H1 (cell line): ENCODE data around the gene RCE1. TPM values are rescaled to one million over a fixed set of nuclear protein-coding genes. Genes with fewer than 3 reads are reported as not detected.
A peak's percentile ranks its signal among the peaks of the same experiment; 100 is the strongest.

Source experiments
- CTCF ChIA-PET: fragments of 300-600 bp; sonication (Branson Sonifier 250); formaldehyde crosslinking; loops from one replicate; lab custom pipeline; 2021; ENCODE audit not compliant: partially characterized antibody; lab: Charles Lee
- POLR2A ChIA-PET: fragments of 300-600 bp; sonication (Branson Sonifier 250); formaldehyde crosslinking; loops from one replicate; lab custom pipeline; 2021; ENCODE audit warnings: inconsistent platforms; ENCODE audit not compliant: partially characterized antibody; lab: Charles Lee
- DNase-seq, 2 experiments: peaks; one replicate each; pipeline versions ENCODE4 v3.0.0 to v3.0.0-alpha.2; 2010 to 2022; ENCODE audit warnings: low spot score in 2 of 2, low read depth in 1 of 2, mixed read lengths in 1 of 2
- FAIRE-seq: peaks from 2 replicates; lab custom pipeline; 2011; peaks lifted over from hg19 to GRCh38; lab: Jason Lieb, UNC
- H2AFZ ChIP-seq: 2 replicates; pipeline ENCODE4 v1.8.1; 2012; ENCODE audit warnings: low read length, inconsistent platforms
- H2AK5ac ChIP-seq: 2 replicates; pipeline ENCODE4 v1.6.1; 2013; ENCODE audit warnings: low read depth, low read length
- H2BK120ac ChIP-seq: replicated peaks from 2 replicates; pipeline ENCODE3; 2013; ENCODE audit warnings: low read depth, low read length, inconsistent platforms
- H2BK12ac ChIP-seq: 2 replicates; pipeline ENCODE4 v1.6.1; 2013; ENCODE audit warnings: low read depth, low read length
- H2BK15ac ChIP-seq: 2 replicates; pipeline ENCODE4 v1.6.1; 2013; ENCODE audit warnings: low read length
- H2BK20ac ChIP-seq: 2 replicates; pipeline ENCODE4 v1.6.1; 2013; ENCODE audit warnings: low read length
- H2BK5ac ChIP-seq: 2 replicates; pipeline ENCODE4 v1.6.1; 2013; ENCODE audit warnings: low read depth, low read length
- H3K14ac ChIP-seq: 2 replicates; pipeline ENCODE4 v1.6.1; 2013; ENCODE audit warnings: inconsistent platforms; ENCODE audit not compliant: insufficient read length
- H3K18ac ChIP-seq: 2 replicates; pipeline ENCODE4 v1.6.1; 2013; ENCODE audit warnings: low read length; ENCODE audit errors: extremely low read depth
- H3K23ac ChIP-seq: 2 replicates; pipeline ENCODE4 v1.6.1; 2013; ENCODE audit warnings: inconsistent platforms; ENCODE audit not compliant: insufficient read length
- H3K23me2 ChIP-seq: 2 replicates; pipeline ENCODE4 v1.6.1; 2013; ENCODE audit warnings: low read depth, low read length
- H3K27ac ChIP-seq: 2 replicates; pipeline ENCODE4 v1.6.1; 2011; ENCODE audit warnings: low read depth, low read length, inconsistent platforms
- H3K27me3 ChIP-seq, 4 experiments: replicated peaks in 1 of 4; 1 replicate in 1 of 4; 2 replicates in 3 of 4; pipeline versions ENCODE4 v1.6.1 to v1.8.1; 2011 to 2013; ENCODE audit warnings: low read length in 3 of 4, mild to moderate bottlenecking in 3 of 4, inconsistent platforms in 2 of 4, mixed read lengths in 2 of 4, moderate library complexity in 1 of 4; ENCODE audit not compliant: control insufficient read depth in 3 of 4, insufficient read depth in 3 of 4; ENCODE audit errors: extremely low read depth in 1 of 4
- H3K36me3 ChIP-seq, 4 experiments: 2 replicates each; pipeline versions ENCODE4 v1.6.1 to v1.8.1; 2011 to 2013; ENCODE audit warnings: mild to moderate bottlenecking in 4 of 4, low read length in 3 of 4, moderate library complexity in 2 of 4, control low read depth in 1 of 4, inconsistent platforms in 1 of 4; ENCODE audit not compliant: insufficient read depth in 4 of 4, control insufficient read depth in 2 of 4
- H3K4ac ChIP-seq: replicated peaks from 2 replicates; pipeline ENCODE3; 2013; ENCODE audit warnings: low read length, low read depth, mixed read lengths, inconsistent platforms; ENCODE audit not compliant: insufficient read length
- H3K4me1 ChIP-seq, 4 experiments: replicated peaks in 1 of 4; 1 replicate in 1 of 4; 2 replicates in 3 of 4; pipeline versions ENCODE4 v1.6.1 to v1.8.1; 2011 to 2013; ENCODE audit warnings: low read length in 3 of 4, inconsistent platforms in 2 of 4, mixed read lengths in 1 of 4; ENCODE audit not compliant: insufficient read depth in 4 of 4, control insufficient read depth in 3 of 4
- H3K4me2 ChIP-seq, 2 experiments: 2 replicates each; pipeline versions ENCODE4 v1.6.1 to v1.8.1; 2011 to 2013; ENCODE audit warnings: low read depth in 2 of 2, low read length in 2 of 2, control low read depth in 1 of 2, inconsistent platforms in 1 of 2, mild to moderate bottlenecking in 1 of 2; ENCODE audit not compliant: insufficient read depth in 1 of 2
- H3K4me3 ChIP-seq, 4 experiments: fragments of 200-600, 300-600 bp in 1 of 4; sonication (generic), shearing (Covaris generic), sonication (Bioruptor Twin) in 1 of 4; 2 replicates each; pipeline versions ENCODE4 v1.5.1 to v1.8.1; 2011 to 2016; ENCODE audit warnings: low read length in 4 of 4, low read depth in 3 of 4, control low read depth in 2 of 4, inconsistent platforms in 2 of 4, mild to moderate bottlenecking in 2 of 4, mixed read lengths in 1 of 4, moderate library complexity in 1 of 4; ENCODE audit not compliant: insufficient read depth in 2 of 4; ENCODE audit errors: extremely low read depth in 1 of 4
- H3K56ac ChIP-seq: replicated peaks from 2 replicates; pipeline ENCODE3; 2013; ENCODE audit warnings: low read depth, mild to moderate bottlenecking, mixed read lengths, low read length, inconsistent platforms; ENCODE audit not compliant: insufficient read length
- H3K79me1 ChIP-seq: 2 replicates; pipeline ENCODE4 v1.6.1; 2013; ENCODE audit warnings: low read depth, low read length, control low read depth
- H3K79me2 ChIP-seq, 2 experiments: 2 replicates each; pipeline versions ENCODE4 v1.6.1 to v1.8.1; 2012 to 2013; ENCODE audit warnings: low read length in 2 of 2, mild to moderate bottlenecking in 2 of 2, inconsistent platforms in 1 of 2; ENCODE audit not compliant: insufficient read depth in 2 of 2, control insufficient read depth in 1 of 2
- H3K9ac ChIP-seq, 4 experiments: replicated peaks in 1 of 4; 1 replicate in 1 of 4; 2 replicates in 3 of 4; pipeline versions ENCODE4 v1.6.1 to v1.8.1; 2011 to 2013; ENCODE audit warnings: low read depth in 3 of 4, low read length in 3 of 4, control low read depth in 2 of 4, mild to moderate bottlenecking in 2 of 4, moderate library complexity in 2 of 4, inconsistent platforms in 1 of 4; ENCODE audit errors: extremely low read depth in 1 of 4
- H3K9me3 ChIP-seq, 2 experiments: 2 replicates each; pipeline versions ENCODE4 v1.6.1 to v1.8.1; 2012 to 2013; ENCODE audit warnings: mild to moderate bottlenecking in 2 of 2, moderate library complexity in 2 of 2, control low read depth in 1 of 2, inconsistent platforms in 1 of 2, low read depth in 1 of 2, low read length in 1 of 2, mixed read lengths in 1 of 2; ENCODE audit not compliant: insufficient read depth in 2 of 2
- H4K20me1 ChIP-seq, 2 experiments: replicated peaks in 1 of 2; 2 replicates each; pipeline versions ENCODE3 to v1.8.1; 2011 to 2013; ENCODE audit warnings: inconsistent platforms in 2 of 2, low read length in 2 of 2, mild to moderate bottlenecking in 1 of 2; ENCODE audit not compliant: insufficient read depth in 2 of 2, control insufficient read depth in 1 of 2
- H4K5ac ChIP-seq: 2 replicates; pipeline ENCODE4 v1.6.1; 2013; ENCODE audit warnings: low read length, low read depth, mixed read lengths, inconsistent platforms; ENCODE audit not compliant: insufficient read length
- H4K8ac ChIP-seq: 2 replicates; pipeline ENCODE4 v1.8.0; 2013; ENCODE audit warnings: mild to moderate bottlenecking, moderate library complexity, low read length, inconsistent platforms; ENCODE audit not compliant: insufficient read depth; ENCODE audit errors: extremely low read depth
- H4K91ac ChIP-seq: replicated peaks from 2 replicates; pipeline ENCODE3; 2013; ENCODE audit warnings: low read length, mixed read lengths, inconsistent platforms; ENCODE audit not compliant: insufficient read length
- ASH2L ChIP-seq: fragments of 200-600, 300-600 bp; sonication (generic); IDR thresholded peaks from one replicate; pipeline ENCODE4 v1.7.1; 2017; ENCODE audit warnings: low read length
- ATF3 ChIP-seq: IDR thresholded peaks from 2 replicates; pipeline ENCODE4 v1.6.1; 2011; ENCODE audit warnings: low read depth, mild to moderate bottlenecking, low read length; ENCODE audit not compliant: insufficient read depth
- BACH1 ChIP-seq: IDR thresholded peaks from 2 replicates; pipeline ENCODE4 v1.6.1; 2012; ENCODE audit warnings: low read length, improper control_type of control experiment
- BCL11A ChIP-seq, 2 experiments: IDR thresholded peaks; one replicate each; pipeline ENCODE4 v1.6.1; 2011; ENCODE audit warnings: low read depth in 2 of 2, low read length in 2 of 2, mild to moderate bottlenecking in 2 of 2
- BRCA1 ChIP-seq: IDR thresholded peaks from 2 replicates; pipeline ENCODE4 v1.6.1; 2012; ENCODE audit warnings: low read depth, low read length, improper control_type of control experiment
- CREB1 ChIP-seq: IDR thresholded peaks from 2 replicates; pipeline ENCODE4 v1.6.1; 2012; ENCODE audit warnings: inconsistent platforms
- CTBP2 ChIP-seq: IDR thresholded peaks from 2 replicates; pipeline ENCODE4 v1.7.0; 2011; ENCODE audit warnings: borderline replicate concordance, mild to moderate bottlenecking, moderate library complexity, mixed read lengths, low read length; ENCODE audit not compliant: insufficient read depth, insufficient read length
- HDAC2 ChIP-seq, 2 experiments: fragments of 300-600 bp in 1 of 2; sonication (generic) in 1 of 2; IDR thresholded peaks; 2 replicates each; pipeline ENCODE4 v1.6.1; 2011 to 2012; ENCODE audit warnings: low read depth in 2 of 2, low read length in 2 of 2, mild to moderate bottlenecking in 2 of 2, moderate library complexity in 2 of 2, borderline replicate concordance in 1 of 2, inconsistent platforms in 1 of 2
- JUN ChIP-seq: IDR thresholded peaks from 2 replicates; pipeline ENCODE4 v1.6.1; 2011; ENCODE audit warnings: low read depth, mild to moderate bottlenecking, improper control_type of control experiment, low read length
- NANOG ChIP-seq: IDR thresholded peaks from 2 replicates; pipeline ENCODE4 v1.6.1; 2011; ENCODE audit warnings: low read length, low read depth, mild to moderate bottlenecking, inconsistent platforms; ENCODE audit not compliant: insufficient read depth, poor library complexity, severe bottlenecking
- RXRA ChIP-seq: IDR thresholded peaks from 2 replicates; pipeline ENCODE4 v1.6.1; 2011; ENCODE audit warnings: low read depth, mild to moderate bottlenecking, low read length, moderate library complexity; ENCODE audit not compliant: insufficient read depth
- SP2 ChIP-seq: IDR thresholded peaks from 2 replicates; pipeline ENCODE4 v1.6.1; 2012; ENCODE audit warnings: mild to moderate bottlenecking, low read length, inconsistent platforms
- SRF ChIP-seq: IDR thresholded peaks from 2 replicates; pipeline ENCODE4 v1.6.1; 2011; ENCODE audit warnings: mild to moderate bottlenecking, low read depth, low read length, moderate library complexity
- WGBS, 2 experiments: shearing (Covaris generic) in 1 of 2; methylation state at CpG; one replicate each; pipeline versions ENCODE4 v1.1.6 to v1.1.7; 2013 to 2015; ENCODE audit warnings: low lambda C conversion rate in 2 of 2, mixed read lengths in 2 of 2, inconsistent platforms in 1 of 2, low coverage in 1 of 2, missing lambda C conversion rate in 1 of 2; ENCODE audit not compliant: insufficient replicate concordance in 2 of 2, insufficient coverage in 1 of 2, insufficient read length in 1 of 2; ENCODE audit errors: extremely low coverage in 1 of 2, missing lambda C conversion rate in 1 of 2; 5-methylcytosine and 5-hydroxymethylcytosine counted together
- polyA plus RNA-seq, 7 experiments: library from polyadenylated mRNA; depleted of rRNA in 3 of 7; stranded (reverse) in 5 of 7; unstranded in 2 of 7; fragments of >200 nt in 5 of 7; fragments of 200-250 nt in 2 of 7; gene quantifications; 1 replicate in 5 of 7; 2 replicates in 1 of 7; 4 replicates in 1 of 7; pipeline versions ENCODE4 v1.2.1 to v1.2.3, GENCODE V29; 2011 to 2013; ENCODE audit warnings: missing spikeins in 2 of 7, mixed read lengths in 2 of 7
- total RNA-seq: library from RNA; stranded (reverse); fragmentation: NEBNext Ultra II Directional; extraction: Animal tissue kit (Norgen Biotek cat#: 25700); gene quantifications from 2 replicates; pipeline ENCODE4 v1.2.1, GENCODE V29; 2021

Gene RCE1
- total and polyA plus RNA-seq, 2 of the 8 experiments (the other 6 are each of a cell fraction or from before 2014, with no cell fraction given) = 35.8 to 84.8 TPM

- Histone ChIP-seq H3K36me3 (peaks cover 0 to 18% (median 1%) of the 10 kb centered on the region in 4 experiments; a peak in 4 of 8 replicates), H2BK15ac (peak overlapping the region; percentile 88; the same call in 1 of the 2 replicates), H3K9me3 (no peaks in the 10 kb centered on the region), H4K20me1 (peaks cover 2 to 4% of the 10 kb centered on the region in 2 experiments), H3K23ac (no peak overlapping the region), H3K18ac (no peak overlapping the region), H3K4me2 (no peak overlapping the region; a peak in 1 of 4 replicates), H3K79me2 (no peaks in the 10 kb centered on the region), H3K9ac (no peak overlapping the region), H3K4ac (no peak overlapping the region), H3K14ac (no peak overlapping the region), H3K4me3 (no peak overlapping the region), H3K79me1 (no peaks in the 10 kb centered on the region), H3K27me3 (no peaks in the 10 kb centered on the region), H2AK5ac (peak overlapping the region; percentile 24; the same call in 1 of the 2 replicates), H4K5ac (no peak overlapping the region), H3K56ac (no peak overlapping the region), H2BK5ac (no peak overlapping the region), H3K27ac (no peak overlapping the region), H4K8ac (peak overlapping the region; percentile 14), H4K91ac (peak overlapping the region; percentile 73), H2BK120ac (no peak overlapping the region), H2BK12ac (peak overlapping the region; percentile 63; the same call in 1 of the 2 replicates), H3K23me2 (peaks cover 8% of the 10 kb centered on the region), H2BK20ac (no peak overlapping the region), H2AFZ (no peak overlapping the region), H3K4me1 (peaks cover 5 to 20% (median 9%) of the 10 kb centered on the region in 4 experiments)
- POLR2A ChIA-PET = interaction anchor here (1.3 to 5.4 kb wide), 6 partner anchors 8 to 27 kb away, joined by 3 to 53 read pairs (median 6); partner anchors contain the start of gene RCE1
- FAIRE-seq (no peak), DNase-seq (no peak)
- CTCF ChIA-PET = interaction anchor here (0.6 to 6.3 kb wide), 9 partner anchors 11 to 433 kb away, joined by 3 to 72 read pairs (median 3); partner anchors contain the start of genes C11orf86 and RCE1
- WGBS, 2 experiments = 97% methylated on average over 13 of the region's 15 CpGs; no CpG with 5 or more reads in 1 of the 2 experiments
- TF ChIP-seq NANOG = no peak
- no peak for TF ChIP-seq BCL11A (IDR thresholded peaks at IDR 0.05; ENCODE audit: low read depth in 2 of 2, low read length in 2 of 2)
- TF ChIP-seq RXRA = no peak
- no peak for TF ChIP-seq ATF3
- no peak for TF ChIP-seq CTBP2
- TF ChIP-seq SRF = no peak
- no peak for TF ChIP-seq CREB1
- TF ChIP-seq ASH2L = no peak
- TF ChIP-seq HDAC2 (IDR thresholded peaks at IDR 0.05; ENCODE audit: borderline replicate concordance in 1 of 2, low read depth in 2 of 2, low read length in 2 of 2) = no peak
- no peak for TF ChIP-seq BRCA1
- no peak for TF ChIP-seq JUN
- no peak for TF ChIP-seq BACH1
- no peak for TF ChIP-seq SP2
Observed at GRCh38 chr11:66854729-66855211, 11.5 kb downstream of the RCE1 start.
